Neural cell (in vitro differentiated cells): ENCODE data around the gene IL1RAP.

ENCODE experiments used
- CTCF ChIP-seq: fragments of 450-650 bp; IDR thresholded peaks from 2 replicates; pipeline ENCODE4 v1.5.1; 2014; ENCODE audit warnings: antibody characterized with exemption, mild to moderate bottlenecking, moderate library complexity; ENCODE audit not compliant: poor library complexity, severe bottlenecking
- REST ChIP-seq: IDR thresholded peaks from 2 replicates; pipeline ENCODE4 v1.6.1; 2012; ENCODE audit warnings: borderline replicate concordance

DNA sequence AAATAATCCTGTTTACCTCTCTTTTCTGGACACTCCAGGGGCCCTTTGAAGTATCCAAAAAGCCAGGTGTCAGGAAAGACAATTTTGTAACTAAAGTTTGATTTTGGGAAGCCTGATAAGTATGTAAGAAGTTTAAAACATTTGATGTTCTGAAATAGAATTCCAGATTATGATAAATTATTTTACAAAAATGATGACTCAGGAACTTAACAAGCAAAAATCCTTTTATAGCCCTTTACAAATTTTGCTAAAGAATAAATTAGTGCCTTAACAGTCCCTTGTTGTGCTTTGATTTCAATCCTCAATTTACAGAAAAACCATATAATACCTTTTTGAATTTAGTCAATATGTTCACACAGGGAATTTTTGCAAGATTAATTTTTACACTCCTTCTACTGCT, 38.1 kb downstream of the IL1RAP start:
- TF ChIP-seq CTCF (no peak), REST (no peak)
